KOPT-K1 (cell line): ENCODE results near the gene GNG7.
A peak's percentile ranks its signal among the peaks of the same experiment; 100 is the strongest.
"Not testable (repeated sequence)": the region's sequence is repeated elsewhere in the genome, so short reads cannot be mapped to it uniquely, and the experiment has no call there.

Experiments used
- H3K27ac ChIP-seq: fragments of 200-600 bp; sonication (generic); 2 replicates; pipeline ENCODE4 v1.5.1; 2016; ENCODE audit warnings: antibody characterized with exemption, mild to moderate bottlenecking, low read depth, low read length; ENCODE audit not compliant: poor library complexity, severe bottlenecking
- H3K36me3 ChIP-seq: fragments of 200-600 bp; sonication (generic); 2 replicates; pipeline ENCODE4 v1.5.1; 2017; ENCODE audit warnings: antibody characterized with exemption, mild to moderate bottlenecking, low read length, moderate library complexity; ENCODE audit not compliant: insufficient read depth
- H3K9me3 ChIP-seq: fragments of 200-600 bp; sonication (generic); 2 replicates; pipeline ENCODE4 v1.5.1; 2017; ENCODE audit warnings: antibody characterized with exemption, low read length, mild to moderate bottlenecking; ENCODE audit not compliant: insufficient read depth, poor library complexity, severe bottlenecking

Gene GNG7

GRCh38 chr19:2552859-2553258 is 149.6 kb downstream of the GNG7 start:
- H3K9me3 ChIP-seq: no peaks in the 10 kb centered on the region
- peak overlapping the region; percentile 55 for H3K27ac ChIP-seq
- H3K36me3 ChIP-seq: no peaks in the 10 kb centered on the region

DNA sequence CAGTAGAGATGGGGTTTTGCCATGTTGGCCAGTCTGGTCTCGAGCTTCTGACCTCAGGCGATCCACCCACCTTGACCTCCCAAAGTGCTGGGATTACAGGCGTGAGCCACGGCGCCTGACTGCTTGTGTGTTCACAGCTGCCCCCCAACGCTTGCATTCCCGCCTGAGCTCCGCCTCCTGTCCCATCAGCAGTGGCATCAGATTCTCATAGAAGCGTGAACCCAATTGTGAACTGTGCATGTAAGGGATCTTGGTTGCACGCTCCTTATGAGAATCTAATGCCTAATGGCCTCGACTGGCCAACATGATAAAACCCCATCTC is 150.7 kb downstream of the GNG7 start:
- no peaks in the 10 kb centered on the region for H3K36me3 ChIP-seq
- H3K27ac ChIP-seq: no peak overlapping the region
- H3K9me3 ChIP-seq: no peaks in the 10 kb centered on the region

DNA sequence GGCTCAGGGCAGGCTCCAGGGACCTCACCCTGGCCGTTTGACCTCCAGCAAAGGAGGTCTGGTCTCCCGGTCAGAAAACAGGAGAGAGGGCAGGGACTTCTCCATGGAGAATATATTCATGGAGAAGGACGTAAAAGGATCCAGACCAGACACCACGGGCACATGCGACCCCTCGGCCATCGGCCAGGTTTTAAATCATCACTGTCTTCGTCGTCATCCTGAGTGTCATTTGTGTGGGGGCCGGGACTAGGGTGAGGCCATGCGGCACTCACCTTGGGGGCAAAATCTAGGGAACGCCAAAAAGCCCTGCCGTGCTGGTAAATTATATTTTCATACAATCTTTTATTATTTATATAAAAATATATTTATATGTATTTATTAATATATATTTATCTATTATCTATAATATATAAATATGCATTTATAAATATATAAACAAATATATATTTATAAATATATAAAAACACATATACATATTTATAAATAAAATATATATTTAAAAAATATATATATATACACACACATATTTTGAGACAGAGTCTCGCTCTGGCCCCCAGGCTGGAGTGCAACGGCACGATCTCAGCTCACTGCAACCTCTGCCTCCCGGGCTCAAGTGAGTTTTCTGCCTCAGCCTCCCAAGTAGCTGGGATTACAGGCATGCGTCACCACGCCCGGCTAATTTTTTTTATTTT is 151.2 kb downstream of the GNG7 start:
- Histone ChIP-seq H3K27ac (no peak overlapping the region), H3K36me3 (no peaks in the 10 kb centered on the region), H3K9me3 (no peaks in the 10 kb centered on the region)

GRCh38 chr19:2550431-2551171 is 151.9 kb downstream of the GNG7 start:
- Histone ChIP-seq H3K27ac (no peak overlapping the region), H3K9me3 (no peaks in the 10 kb centered on the region), H3K36me3 (no peaks in the 10 kb centered on the region)

DNA sequence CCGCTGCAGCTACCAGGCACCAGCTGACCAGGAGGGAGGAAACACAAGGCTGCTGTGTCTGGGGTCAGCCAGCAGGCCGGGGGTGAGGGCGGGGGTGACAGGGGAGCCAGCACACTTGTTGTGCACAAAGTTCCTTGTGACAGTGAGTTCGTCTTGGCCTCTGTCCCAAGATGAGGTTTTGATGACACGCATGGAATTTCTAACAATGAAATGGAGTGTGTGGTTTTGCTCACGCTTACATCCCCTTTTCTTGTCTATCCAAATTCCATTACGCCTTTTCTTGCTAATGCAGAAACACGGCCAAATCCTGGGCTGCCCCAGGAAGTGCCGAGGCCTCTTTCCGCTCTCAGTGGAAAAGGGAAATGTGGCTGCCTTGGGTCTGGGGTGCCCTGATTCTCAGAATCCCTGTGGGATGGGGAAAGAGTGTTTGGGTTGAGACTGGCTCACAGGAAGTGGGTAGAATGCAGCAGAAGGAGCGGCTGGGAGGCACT is 152.7 kb downstream of the GNG7 start:
- H3K36me3 ChIP-seq: no peaks in the 10 kb centered on the region
- H3K9me3 ChIP-seq: no peaks in the 10 kb centered on the region
- no peak overlapping the region for H3K27ac ChIP-seq

DNA sequence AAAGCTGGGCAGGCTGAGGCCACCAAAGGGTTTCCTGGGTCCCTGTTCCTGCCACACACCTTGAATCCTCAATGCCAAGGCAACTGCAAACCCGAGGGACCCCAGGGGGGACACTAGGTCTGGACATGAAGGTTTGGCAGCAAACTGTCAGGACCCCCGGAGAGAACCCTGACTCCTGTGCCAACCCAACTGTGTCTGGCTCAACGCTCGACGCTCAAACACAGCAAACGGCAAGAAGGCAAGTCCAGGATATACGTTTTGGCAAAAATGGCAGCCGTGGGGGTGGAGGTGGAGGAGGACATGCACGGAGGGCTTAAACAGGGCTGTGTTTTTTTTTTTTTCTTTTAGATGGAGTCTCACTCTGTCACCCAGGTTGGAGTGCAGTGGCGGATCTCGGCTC is 153.5 kb downstream of the GNG7 start:
- Histone ChIP-seq H3K36me3 (no peaks in the 10 kb centered on the region), H3K27ac (no peak overlapping the region), H3K9me3 (no peaks in the 10 kb centered on the region)

GRCh38 chr19:2547721-2548120 is 154.8 kb downstream of the GNG7 start:
- Histone ChIP-seq H3K27ac (no peak overlapping the region), H3K36me3 (no peaks in the 10 kb centered on the region), H3K9me3 (no peaks in the 10 kb centered on the region)

DNA sequence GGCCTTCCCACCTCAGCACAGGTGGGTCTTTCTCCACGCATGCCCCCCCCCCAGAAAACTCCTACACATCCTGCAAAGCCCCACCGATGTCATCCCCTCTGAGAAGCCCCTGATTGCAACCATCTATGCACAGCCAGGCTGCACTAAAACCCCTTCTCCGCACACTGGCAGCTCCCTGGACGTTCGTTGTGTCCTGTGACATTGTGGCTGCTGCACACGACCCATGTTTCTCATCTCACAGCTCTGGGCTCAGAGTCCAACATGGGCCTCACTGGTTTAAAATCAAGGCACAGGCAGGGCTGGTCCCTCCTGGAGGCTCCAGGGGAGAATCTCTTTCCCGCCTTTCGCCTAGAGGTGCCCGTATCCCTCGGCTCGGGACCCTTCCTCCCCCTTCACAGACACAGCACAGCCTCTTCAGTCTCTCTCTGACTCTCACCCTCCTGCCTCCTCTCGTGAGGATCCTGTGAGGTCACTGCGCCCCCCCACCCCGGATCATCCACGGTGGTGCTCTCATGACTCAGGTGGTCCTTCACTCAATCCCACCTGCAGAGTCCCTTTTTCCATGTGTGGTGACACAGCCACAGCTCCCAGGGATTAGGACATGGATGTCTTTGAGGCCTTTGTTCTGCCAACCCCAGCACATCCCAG is 155.3 kb downstream of the GNG7 start:
- Histone ChIP-seq H3K9me3 (no peaks in the 10 kb centered on the region), H3K36me3 (no peaks in the 10 kb centered on the region), H3K27ac (no peak overlapping the region)

GRCh38 chr19:2546128-2547032 is 156.1 kb downstream of the GNG7 start:
- no peaks in the 10 kb centered on the region for H3K9me3 ChIP-seq
- H3K27ac ChIP-seq: no peak overlapping the region
- no peaks in the 10 kb centered on the region for H3K36me3 ChIP-seq

DNA sequence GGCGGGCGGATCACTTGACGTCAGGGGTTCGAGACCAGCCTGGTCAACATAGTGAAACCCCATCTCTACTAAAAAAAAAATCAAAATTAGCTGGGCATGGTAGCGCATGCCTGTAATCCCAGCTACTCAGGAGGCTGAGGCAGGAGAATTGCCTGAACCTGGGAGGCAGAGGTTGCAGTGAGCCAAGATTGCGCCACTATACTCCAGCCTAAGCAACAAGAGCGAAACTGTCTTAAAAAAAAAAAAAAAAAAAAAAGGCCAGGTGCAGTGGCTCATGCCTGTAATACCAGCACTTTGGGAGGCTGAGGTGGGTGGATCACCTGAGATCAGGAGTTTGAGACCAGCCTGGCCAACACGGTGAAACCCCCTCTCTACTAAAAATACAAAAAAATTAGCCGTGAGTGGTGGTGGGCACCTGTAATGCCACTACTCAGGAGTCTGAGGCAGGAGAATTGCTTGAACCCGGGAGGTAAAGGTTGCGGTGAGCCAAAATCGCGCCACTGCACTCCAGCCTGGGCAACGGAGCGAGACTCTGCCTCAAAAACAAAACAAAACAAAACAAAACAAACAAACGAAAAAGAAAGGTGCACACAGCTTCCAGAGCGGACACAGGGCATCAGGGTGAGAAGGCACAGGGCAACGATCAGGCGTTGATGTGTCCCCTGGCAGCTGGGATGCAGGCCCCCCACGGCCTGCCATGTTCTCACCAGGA is 156.9 kb downstream of the GNG7 start:
- not testable (repeated sequence) for H3K36me3 ChIP-seq, H3K27ac ChIP-seq, H3K9me3 ChIP-seq

GRCh38 chr19:2544576-2545415 is 157.7 kb downstream of the GNG7 start:
- Histone ChIP-seq H3K36me3 (no peaks in the 10 kb centered on the region), H3K27ac (peak overlapping the region; percentile 82), H3K9me3 (no peaks in the 10 kb centered on the region)

- Histone ChIP-seq H3K27ac (peak overlapping the region; percentile 82), H3K9me3 (no peaks in the 10 kb centered on the region), H3K36me3 (no peaks in the 10 kb centered on the region)
These were observed 158.7 kb downstream of the GNG7 start for GRCh38 chr19:2543463-2544442.

- H3K36me3 ChIP-seq: not testable (repeated sequence)
- peak overlapping the region; percentile 82 for H3K27ac ChIP-seq
These were observed 159.4 kb downstream of the GNG7 start for GRCh38 chr19:2543072-2543462.

More at GRCh38 chr19:2543072-2543462, 159.4 kb downstream of the GNG7 start:
- not testable (repeated sequence) for H3K9me3 ChIP-seq
